MM.1S (cell line): ENCODE measurements around the gene ASPSCR1.

Experiments
- DNase-seq: peaks from one replicate; pipeline ENCODE4 v3.0.0-alpha.2; 2015
- H2AFZ ChIP-seq: fragments of 300-600 bp; sonication (generic); 2 replicates; pipeline ENCODE4 v1.6.0; 2016; ENCODE audit warnings: antibody characterized with exemption, low read length
- H3F3A ChIP-seq: fragments of 300-600 bp; sonication (generic); 2 replicates; pipeline ENCODE4 v1.6.1; 2016; ENCODE audit warnings: mild to moderate bottlenecking, antibody characterized with exemption, low read length, moderate library complexity, mixed read lengths; ENCODE audit not compliant: insufficient read depth
- H3K27ac ChIP-seq: fragments of 300-600 bp; sonication (generic); 2 replicates; pipeline ENCODE4 v1.5.1; 2016; ENCODE audit warnings: mild to moderate bottlenecking, low read length
- H3K27me3 ChIP-seq: fragments of 300-600 bp; sonication (generic); replicated peaks from 2 replicates; pipeline ENCODE4 v1.6.0; 2016; ENCODE audit warnings: low read length; ENCODE audit not compliant: insufficient read depth
- H3K36me3 ChIP-seq: fragments of 300-600 bp; sonication (generic); replicated peaks from 2 replicates; pipeline ENCODE4 v1.6.1; 2016; ENCODE audit warnings: mild to moderate bottlenecking, low read length, mixed read lengths; ENCODE audit not compliant: insufficient read depth
- H3K4me1 ChIP-seq: fragments of 300-600 bp; sonication (generic); 2 replicates; pipeline ENCODE4 v1.6.1; 2016; ENCODE audit warnings: low read length, mixed read lengths
- H3K4me2 ChIP-seq: fragments of 300-600 bp; sonication (generic); 2 replicates; pipeline ENCODE4 v1.6.0; 2016; ENCODE audit warnings: low read depth, low read length
- H3K4me3 ChIP-seq: fragments of 300-600 bp; sonication (generic); 2 replicates; pipeline ENCODE4 v1.5.1; 2016; ENCODE audit warnings: low read length, mixed read lengths
- H3K79me2 ChIP-seq: fragments of 300-600 bp; sonication (generic); 2 replicates; pipeline ENCODE4 v1.6.1; 2016; ENCODE audit warnings: mixed run types, low read length, mixed read lengths
- H3K9ac ChIP-seq: fragments of 300-600 bp; sonication (generic); 2 replicates; pipeline ENCODE4 v1.6.1; 2016; ENCODE audit warnings: low read length, mixed read lengths
- H3K9me2 ChIP-seq: fragments of 300-600 bp; sonication (generic); replicated peaks from 2 replicates; pipeline ENCODE4 v1.6.1; 2016; ENCODE audit warnings: mild to moderate bottlenecking, low read length, mixed read lengths; ENCODE audit not compliant: insufficient read depth
- H3K9me3 ChIP-seq: fragments of 300-600 bp; sonication (generic); replicated peaks from 2 replicates; pipeline ENCODE4 v1.6.1; 2016; ENCODE audit warnings: mild to moderate bottlenecking, low read length, mixed read lengths; ENCODE audit not compliant: insufficient read depth
- H4K20me1 ChIP-seq: fragments of 300-600 bp; sonication (generic); 2 replicates; pipeline ENCODE4 v1.6.1; 2016; ENCODE audit warnings: mild to moderate bottlenecking, low read length, moderate library complexity, mixed read lengths; ENCODE audit not compliant: insufficient read depth
- EZH2 ChIP-seq: fragments of 300-600 bp; sonication (generic); optimal IDR thresholded peaks from 2 replicates; pipeline ENCODE3; 2017; ENCODE audit warnings: low read depth, mild to moderate bottlenecking, antibody characterized with exemption, low read length, mixed read lengths
- EZH2phosphoT487 ChIP-seq: fragments of 300-600 bp; sonication (generic); IDR thresholded peaks from 2 replicates; pipeline ENCODE4 v1.6.1; 2018; ENCODE audit warnings: antibody characterized with exemption, low read length
- TF ChIP-seq, protein P1 (sequence below): fragments of 300-600 bp; sonication (generic); IDR thresholded peaks from 2 replicates; pipeline ENCODE4 v1.5.1; 2016; ENCODE audit warnings: antibody characterized with exemption, low read length, mixed read lengths

The ASPSCR1 gene

DNA sequence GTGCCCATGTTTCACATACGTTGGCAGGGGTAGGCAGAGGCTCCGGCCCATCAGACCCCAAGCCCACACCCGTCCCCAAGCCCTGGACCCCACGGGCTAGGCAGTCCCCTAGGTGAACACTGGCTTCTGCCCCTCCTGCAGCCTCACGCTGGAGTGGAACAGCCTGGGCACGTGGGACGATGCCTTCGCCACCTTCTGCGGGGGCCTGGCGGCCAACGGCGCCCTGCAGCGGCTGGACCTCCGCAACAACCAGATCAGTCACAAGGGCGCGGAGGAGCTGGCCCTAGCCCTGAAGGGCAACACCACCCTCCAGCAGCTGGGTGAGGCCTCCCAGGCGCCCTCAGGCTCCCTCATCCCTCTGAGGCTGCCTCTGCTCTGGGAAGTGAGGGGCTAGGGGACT lies 47.4 kb downstream of the ASPSCR1 start:
- Histone ChIP-seq H3K4me3 (no peak overlapping the region), H3K9ac (no peak overlapping the region)

DNA sequence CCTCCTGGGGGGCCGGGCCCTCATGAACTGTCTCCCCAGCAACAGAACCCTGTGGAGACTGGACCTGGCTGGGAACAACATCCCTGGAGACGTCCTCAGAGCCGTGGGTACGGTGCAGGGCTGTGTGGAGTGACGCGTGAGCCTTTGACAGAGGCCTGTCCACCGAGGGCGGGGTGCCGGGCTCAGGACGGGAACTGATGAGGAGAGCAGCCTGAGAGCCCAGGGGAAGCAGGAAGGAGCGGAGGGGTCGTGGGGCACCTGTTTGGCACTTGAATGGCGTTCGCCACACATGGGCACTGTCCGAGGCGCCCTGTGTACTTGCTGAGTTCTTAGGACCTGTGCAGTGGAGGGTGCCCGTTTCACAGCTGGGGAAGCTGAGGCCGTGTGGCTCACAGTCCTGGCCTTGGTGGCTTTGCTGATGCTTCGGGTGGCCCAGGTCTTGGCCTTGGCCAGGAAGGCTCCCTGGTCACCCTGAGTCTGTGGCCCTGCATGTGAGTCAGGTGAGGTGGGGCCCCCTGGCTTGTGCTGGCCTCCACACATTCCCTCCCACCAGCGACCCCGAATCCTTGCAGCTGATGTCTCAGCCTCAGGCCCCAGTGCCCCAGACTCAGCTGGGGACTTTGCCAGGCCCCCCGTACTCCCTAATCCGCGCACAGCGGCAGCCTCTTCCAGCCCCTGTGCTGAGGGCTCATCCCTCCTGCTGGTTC lies 48.1 kb downstream of the ASPSCR1 start:
- peaks cover 19% of the 10 kb centered on the region for H3F3A ChIP-seq
- H3K36me3 ChIP-seq, result no peaks in the 10 kb centered on the region
- H2AFZ ChIP-seq, result no peak overlapping the region
- H3K9ac ChIP-seq, result no peak overlapping the region
- peaks cover 12% of the 10 kb centered on the region for H3K4me1 ChIP-seq
- no peak overlapping the region for H3K27ac ChIP-seq
- H3K4me2 ChIP-seq, result no peak overlapping the region
- H4K20me1 ChIP-seq, result no peaks in the 10 kb centered on the region
- no peaks in the 10 kb centered on the region for H3K9me3 ChIP-seq
- no peaks in the 10 kb centered on the region for H3K27me3 ChIP-seq
- no peak overlapping the region for H3K4me3 ChIP-seq
- no peak for DNase-seq
- H3K9me2 ChIP-seq, result no peaks in the 10 kb centered on the region
- TF ChIP-seq EZH2, result no peak
- TF ChIP-seq EZH2phosphoT487, result no peak
- TF ChIP-seq, protein P1, sequence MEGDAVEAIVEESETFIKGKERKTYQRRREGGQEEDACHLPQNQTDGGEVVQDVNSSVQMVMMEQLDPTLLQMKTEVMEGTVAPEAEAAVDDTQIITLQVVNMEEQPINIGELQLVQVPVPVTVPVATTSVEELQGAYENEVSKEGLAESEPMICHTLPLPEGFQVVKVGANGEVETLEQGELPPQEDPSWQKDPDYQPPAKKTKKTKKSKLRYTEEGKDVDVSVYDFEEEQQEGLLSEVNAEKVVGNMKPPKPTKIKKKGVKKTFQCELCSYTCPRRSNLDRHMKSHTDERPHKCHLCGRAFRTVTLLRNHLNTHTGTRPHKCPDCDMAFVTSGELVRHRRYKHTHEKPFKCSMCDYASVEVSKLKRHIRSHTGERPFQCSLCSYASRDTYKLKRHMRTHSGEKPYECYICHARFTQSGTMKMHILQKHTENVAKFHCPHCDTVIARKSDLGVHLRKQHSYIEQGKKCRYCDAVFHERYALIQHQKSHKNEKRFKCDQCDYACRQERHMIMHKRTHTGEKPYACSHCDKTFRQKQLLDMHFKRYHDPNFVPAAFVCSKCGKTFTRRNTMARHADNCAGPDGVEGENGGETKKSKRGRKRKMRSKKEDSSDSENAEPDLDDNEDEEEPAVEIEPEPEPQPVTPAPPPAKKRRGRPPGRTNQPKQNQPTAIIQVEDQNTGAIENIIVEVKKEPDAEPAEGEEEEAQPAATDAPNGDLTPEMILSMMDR, result no peak
- peaks cover 33% of the 10 kb centered on the region for H3K79me2 ChIP-seq

More for the DNA sequence above, 47.4 kb downstream of the ASPSCR1 start:
- H3K4me1 ChIP-seq, result peaks cover 9% of the 10 kb centered on the region
- H3K9me2 ChIP-seq, result no peaks in the 10 kb centered on the region
- H2AFZ ChIP-seq, result no peak overlapping the region
- H3K4me2 ChIP-seq, result no peak overlapping the region; the same call in 1 of the 2 replicates
- no peaks in the 10 kb centered on the region for H4K20me1 ChIP-seq
- H3K9me3 ChIP-seq, result no peaks in the 10 kb centered on the region
- no peaks in the 10 kb centered on the region for H3K27me3 ChIP-seq
- peaks cover 15% of the 10 kb centered on the region for H3F3A ChIP-seq
- H3K27ac ChIP-seq, result no peak overlapping the region
- H3K36me3 ChIP-seq, result no peaks in the 10 kb centered on the region
- peaks cover 39% of the 10 kb centered on the region for H3K79me2 ChIP-seq
- TF ChIP-seq EZH2, result no peak
- no peak for DNase-seq

DNA sequence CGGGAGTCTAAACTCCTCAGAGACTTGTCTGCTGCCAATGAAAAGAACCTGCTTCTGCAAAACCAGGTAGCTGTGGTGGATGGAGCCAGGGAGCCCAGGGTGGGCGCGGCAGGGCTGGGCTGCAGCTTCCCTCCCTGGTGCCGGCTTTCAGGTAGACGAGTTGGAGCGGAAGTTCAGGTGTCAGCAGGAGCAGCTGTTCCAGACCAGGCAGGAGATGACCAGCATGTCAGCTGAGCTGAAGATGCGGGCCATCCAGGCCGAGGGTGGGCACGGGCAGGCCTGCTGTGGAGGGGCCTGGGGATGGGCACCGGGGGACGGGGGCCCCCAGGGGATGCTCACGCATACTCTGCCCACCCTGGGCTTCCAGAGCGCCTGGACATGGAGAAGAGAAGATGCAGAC lies 50.8 kb downstream of the ASPSCR1 start:
- TF ChIP-seq EZH2phosphoT487 (no peak), EZH2 (no peak)
- TF ChIP-seq, protein P1, result no peak
- Histone ChIP-seq H3K9me3 (no peaks in the 10 kb centered on the region), H3K27me3 (no peaks in the 10 kb centered on the region), H3K4me1 (peaks cover 12% of the 10 kb centered on the region), H3K4me2 (no peak overlapping the region), H3K27ac (no peak overlapping the region), H4K20me1 (no peaks in the 10 kb centered on the region), H2AFZ (no peak overlapping the region), H3K9ac (no peak overlapping the region), H3K4me3 (no peak overlapping the region), H3K9me2 (no peaks in the 10 kb centered on the region), H3K79me2 (0 out of 2 replicates have a peak, but pooled peaks cover 12% of the 10 kb centered on the region), H3F3A (peaks cover 12% of the 10 kb centered on the region; the same call in 1 of the 2 replicates), H3K36me3 (no peaks in the 10 kb centered on the region)
- no peak for DNase-seq

DNA sequence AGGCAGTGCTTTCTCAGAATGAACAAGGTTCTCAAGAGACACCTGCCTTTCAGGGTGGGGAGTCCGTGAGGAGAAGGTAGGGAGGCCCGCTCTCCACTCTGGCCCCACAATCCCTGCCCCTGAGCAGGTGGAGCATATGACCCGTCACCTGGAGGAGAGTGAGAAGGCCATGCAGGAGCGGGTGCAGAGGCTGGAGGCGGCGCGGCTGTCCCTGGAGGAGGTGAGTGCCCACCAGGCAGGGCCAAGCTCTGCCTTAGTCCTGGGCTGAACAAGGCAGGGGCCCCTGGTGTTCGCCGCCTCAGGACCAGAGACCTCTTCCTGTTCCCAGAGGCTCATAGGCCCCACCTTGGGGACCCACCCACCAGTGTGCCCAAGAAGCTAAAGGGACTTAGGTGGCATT lies 51.5 kb downstream of the ASPSCR1 start:
- 0 out of 2 replicates have a peak, but pooled peaks cover 7% of the 10 kb centered on the region for H3K79me2 ChIP-seq
- H3K36me3 ChIP-seq, result no peaks in the 10 kb centered on the region
- H3K9ac ChIP-seq, result no peak overlapping the region
- H3K4me1 ChIP-seq, result peaks cover 11% of the 10 kb centered on the region
- H3K9me3 ChIP-seq, result no peaks in the 10 kb centered on the region
- H4K20me1 ChIP-seq, result no peaks in the 10 kb centered on the region
- no peak overlapping the region for H3K4me3 ChIP-seq
- H3K9me2 ChIP-seq, result no peaks in the 10 kb centered on the region
- H3K27ac ChIP-seq, result no peak overlapping the region
- no peak overlapping the region for H3K4me2 ChIP-seq
- no peak for DNase-seq
- no peak overlapping the region for H2AFZ ChIP-seq
- peaks cover 12% of the 10 kb centered on the region; the same call in 1 of the 2 replicates for H3F3A ChIP-seq
- TF ChIP-seq EZH2phosphoT487 (no peak), EZH2 (no peak)
- TF ChIP-seq, protein P1, result no peak
- H3K27me3 ChIP-seq, result no peaks in the 10 kb centered on the region
